Activated naive CD4-positive, alpha-beta T cell treated with anti-CD3 and anti-CD28 coated beads, Interleukin-2, amount 10 ng/mL, durations not matched to agents 5 hours and 36 hours (primary cell): ENCODE results near the gene SOCS4. TPM values are rescaled to one million over a fixed set of nuclear protein-coding genes. Genes with fewer than 3 reads are reported as not detected.

ENCODE experiments used
- total RNA-seq, 2 experiments: library from RNA; stranded (reverse); gene quantifications; one replicate each; pipeline ENCODE4 v1.2.3, GENCODE V29; 2021

SOCS4 gene
- total RNA-seq, result 10 to 100 TPM; 26.9 to 29.7 TPM

DNA sequence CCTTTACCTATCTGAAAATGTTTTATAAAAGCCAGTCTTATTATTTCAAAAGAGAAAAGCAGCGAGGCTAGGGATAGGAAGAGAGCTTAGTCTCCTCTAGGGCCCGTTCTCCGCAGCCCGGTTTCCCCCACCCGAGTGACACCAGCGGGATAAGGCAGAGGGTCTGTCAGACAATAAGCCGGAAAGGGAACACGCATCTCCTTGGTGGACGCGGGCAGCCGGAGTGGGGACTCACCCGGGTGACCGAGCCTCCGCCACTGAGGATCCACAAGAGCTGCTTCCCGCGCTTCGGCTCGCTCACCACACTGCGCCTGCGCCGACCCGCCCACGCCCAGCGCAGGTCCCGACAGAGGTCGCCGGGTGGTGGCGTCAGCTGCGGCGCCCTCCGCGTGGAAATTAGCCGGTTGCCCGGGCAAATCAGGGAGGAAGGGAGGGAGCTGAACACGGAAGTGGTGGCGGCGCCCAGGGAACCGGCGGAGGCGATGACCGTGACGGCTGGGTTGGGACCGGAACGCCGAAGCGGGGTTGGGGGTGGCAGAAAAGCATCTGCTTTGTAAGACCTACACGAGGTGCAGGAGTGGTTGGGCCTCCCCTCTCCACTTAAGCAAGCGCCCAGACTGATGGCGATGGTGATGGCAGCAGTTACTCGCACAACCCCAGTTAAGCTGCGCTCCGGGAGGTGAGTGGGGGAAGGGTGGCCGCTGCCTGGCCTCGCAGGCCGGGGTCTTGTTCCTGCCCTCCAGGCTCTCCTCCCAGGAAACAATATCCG, at the start of gene SOCS4, which contains the start of gene WDHD1:
Gene SOCS4, plus strand, starts transcription at position 444 of the 769 bp plus-strand sequence. CDS start 15,806 bp downstream, outside the sequence.
Gene WDHD1, minus strand, starts transcription at position 307 of the 769 bp plus-strand sequence. CDS start 312 bp downstream, outside the sequence.

DNA sequence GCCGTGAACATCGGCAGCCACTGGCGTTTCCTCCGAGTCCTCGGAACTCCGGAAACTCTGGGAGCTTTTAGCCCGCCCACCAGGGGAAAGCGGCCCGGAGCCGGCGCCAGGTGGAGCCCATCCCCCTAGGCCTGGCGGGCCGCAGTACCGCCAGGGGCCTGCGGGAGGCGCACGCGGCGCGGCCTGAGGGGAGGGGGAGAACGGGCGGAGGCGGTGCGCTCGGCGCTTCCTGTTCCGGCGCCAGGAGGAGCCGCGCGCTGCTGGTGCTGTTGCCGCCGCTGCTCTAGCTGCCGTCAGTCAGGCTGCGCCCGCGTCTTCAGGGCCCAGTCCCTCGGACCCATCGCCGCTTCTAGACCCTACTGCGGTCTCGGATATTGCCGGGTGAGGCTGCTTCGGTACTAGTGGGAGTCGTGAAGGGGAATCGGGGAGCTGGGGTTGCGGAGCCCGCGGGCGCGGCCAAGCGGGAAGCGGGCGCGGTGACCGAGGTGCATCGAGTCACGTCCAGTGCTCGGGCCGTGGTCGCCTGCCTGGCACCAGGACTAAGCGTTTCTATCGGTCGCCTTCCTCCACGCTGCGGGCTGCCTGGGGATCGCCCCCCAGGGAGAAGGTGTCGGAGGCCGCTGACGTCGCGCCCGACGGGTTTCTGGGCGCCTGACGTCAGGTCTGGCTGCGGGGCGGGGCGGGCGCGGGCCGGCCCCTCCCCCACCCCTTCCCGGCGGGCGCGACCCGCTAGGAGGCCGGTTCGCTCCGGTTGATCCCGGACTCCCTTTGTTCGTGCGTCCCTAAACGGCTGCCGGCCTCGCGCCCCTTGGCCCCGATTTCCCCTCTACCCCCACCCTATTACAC, 24.6 kb downstream of the SOCS4 start, which contains the start of gene MAPK1IP1L:
Gene MAPK1IP1L, plus strand, starts transcription at position 225 of the 846 bp plus-strand sequence. CDS start 10,037 bp downstream, outside the sequence.

Other genes with a start within 250 kb of the SOCS4 start
- gene GCH1, start 124.4 kb upstream of the SOCS4 start, total RNA-seq, result 10 to 100 TPM; 54.6 TPM
- gene WDHD1, start 137 bp upstream of the SOCS4 start, total RNA-seq, result 10 to 100 TPM; 25.5 to 26.3 TPM
- gene MAPK1IP1L, start 24.4 kb downstream of the SOCS4 start, total RNA-seq, result 10 to 100 TPM; 96.6 to 99.7 TPM
- 10 to 100 TPM; 38.9 to 40.6 TPM for gene LGALS3, start 102.0 kb downstream of the SOCS4 start, total RNA-seq
- gene DLGAP5, start 164.3 kb downstream of the SOCS4 start, total RNA-seq, result 10 to 100 TPM; 67.1 to 68.5 TPM
- gene FBXO34, start 244.2 kb downstream of the SOCS4 start, total RNA-seq, result 10 to 100 TPM; 23.0 to 24.1 TPM